OCI-LY1 (cell line): ENCODE data around the gene ADARB2.

ENCODE experiments used
- H2AFZ ChIP-seq: fragments of 200-600 bp; sonication (generic), shearing (Covaris generic); 2 replicates; pipeline ENCODE4 v1.6.0; 2014; ENCODE audit warnings: antibody characterized with exemption, mild to moderate bottlenecking, low read length
- H3F3A ChIP-seq: fragments of 200-600 bp; sonication (generic), shearing (Covaris generic); 2 replicates; pipeline ENCODE4 v1.6.0; 2014; ENCODE audit warnings: mild to moderate bottlenecking, antibody characterized with exemption, low read length, moderate library complexity; ENCODE audit not compliant: insufficient read depth
- H3K27ac ChIP-seq: fragments of 200-600 bp; sonication (generic); 2 replicates; pipeline ENCODE4 v1.5.1; 2014; ENCODE audit warnings: low read length, mixed run types, mild to moderate bottlenecking, low read depth; ENCODE audit not compliant: poor library complexity, severe bottlenecking
- H3K27me3 ChIP-seq: fragments of 200-600 bp; sonication (generic); 2 replicates; pipeline ENCODE4 v1.6.0; 2014; ENCODE audit warnings: antibody characterized with exemption, mild to moderate bottlenecking, low read length, moderate library complexity; ENCODE audit not compliant: insufficient read depth
- H3K36me3 ChIP-seq: fragments of 200-600 bp; sonication (generic); 2 replicates; pipeline ENCODE4 v1.6.1; 2014; ENCODE audit warnings: mild to moderate bottlenecking, antibody characterized with exemption, low read length, moderate library complexity, mixed read lengths; ENCODE audit not compliant: insufficient read depth
- H3K4me1 ChIP-seq: fragments of 200-600 bp; sonication (generic); 2 replicates; pipeline ENCODE4 v1.5.1; 2014; ENCODE audit warnings: mild to moderate bottlenecking, low read length, moderate library complexity; ENCODE audit not compliant: insufficient read depth, severe bottlenecking
- H3K4me2 ChIP-seq: fragments of 200-600 bp; sonication (generic), shearing (Covaris generic); 2 replicates; pipeline ENCODE4 v1.6.1; 2014; ENCODE audit warnings: low read length
- H3K4me3 ChIP-seq: fragments of 200-600 bp; sonication (generic); 2 replicates; pipeline ENCODE4 v1.5.1; 2014; ENCODE audit warnings: low read length, low read depth, mild to moderate bottlenecking, mixed read lengths; ENCODE audit not compliant: poor library complexity, severe bottlenecking
- H3K79me2 ChIP-seq: fragments of 200-600 bp; shearing (Covaris generic); 2 replicates; pipeline ENCODE4 v1.6.1; 2016; ENCODE audit warnings: mixed run types, low read length, mixed read lengths; ENCODE audit not compliant: insufficient read depth
- H3K9ac ChIP-seq: fragments of 200-600 bp; sonication (generic), shearing (Covaris generic); 2 replicates; pipeline ENCODE4 v1.6.1; 2014; ENCODE audit warnings: mild to moderate bottlenecking, low read length, mixed read lengths
- H3K9me2 ChIP-seq: fragments of 200-600 bp; sonication (generic), shearing (Covaris generic); 2 replicates; pipeline ENCODE4 v1.6.1; 2014; ENCODE audit warnings: low read depth, mild to moderate bottlenecking, low read length, mixed read lengths
- H3K9me3 ChIP-seq: fragments of 200-600 bp; shearing (Covaris generic); 2 replicates; pipeline ENCODE4 v1.6.1; 2014; ENCODE audit warnings: low read length, mixed read lengths
- H4K20me1 ChIP-seq: fragments of 200-600 bp; sonication (generic), shearing (Covaris generic); 2 replicates; pipeline ENCODE4 v1.6.0; 2016; ENCODE audit warnings: mild to moderate bottlenecking, low read length; ENCODE audit not compliant: insufficient read depth
- EZH2 ChIP-seq: fragments of 200-600 bp; sonication (generic), shearing (Covaris generic); IDR thresholded peaks from 2 replicates; pipeline ENCODE4 v1.8.0; 2017; ENCODE audit warnings: borderline replicate concordance, mixed run types, mild to moderate bottlenecking, antibody characterized with exemption, low read length, moderate library complexity, mixed read lengths
- TF ChIP-seq, protein P1 (sequence below): fragments of 200-600 bp; sonication (generic), shearing (Covaris generic); IDR thresholded peaks from 2 replicates; pipeline ENCODE4 v1.5.1; 2017; ENCODE audit warnings: mild to moderate bottlenecking, antibody characterized with exemption, low read length, moderate library complexity, mixed read lengths

The ADARB2 gene

GRCh38 chr10:1274701-1275544, 462.4 kb downstream of the ADARB2 start:
- no peaks in the 10 kb centered on the region for H3K36me3 ChIP-seq
- H4K20me1 ChIP-seq: no peaks in the 10 kb centered on the region
- H3K9me2 ChIP-seq: no peaks in the 10 kb centered on the region
- no peaks in the 10 kb centered on the region for H3K4me1 ChIP-seq
- no peak overlapping the region for H3K4me2 ChIP-seq
- no peaks in the 10 kb centered on the region for H3F3A ChIP-seq
- no peak for TF ChIP-seq EZH2
- TF ChIP-seq, protein P1, sequence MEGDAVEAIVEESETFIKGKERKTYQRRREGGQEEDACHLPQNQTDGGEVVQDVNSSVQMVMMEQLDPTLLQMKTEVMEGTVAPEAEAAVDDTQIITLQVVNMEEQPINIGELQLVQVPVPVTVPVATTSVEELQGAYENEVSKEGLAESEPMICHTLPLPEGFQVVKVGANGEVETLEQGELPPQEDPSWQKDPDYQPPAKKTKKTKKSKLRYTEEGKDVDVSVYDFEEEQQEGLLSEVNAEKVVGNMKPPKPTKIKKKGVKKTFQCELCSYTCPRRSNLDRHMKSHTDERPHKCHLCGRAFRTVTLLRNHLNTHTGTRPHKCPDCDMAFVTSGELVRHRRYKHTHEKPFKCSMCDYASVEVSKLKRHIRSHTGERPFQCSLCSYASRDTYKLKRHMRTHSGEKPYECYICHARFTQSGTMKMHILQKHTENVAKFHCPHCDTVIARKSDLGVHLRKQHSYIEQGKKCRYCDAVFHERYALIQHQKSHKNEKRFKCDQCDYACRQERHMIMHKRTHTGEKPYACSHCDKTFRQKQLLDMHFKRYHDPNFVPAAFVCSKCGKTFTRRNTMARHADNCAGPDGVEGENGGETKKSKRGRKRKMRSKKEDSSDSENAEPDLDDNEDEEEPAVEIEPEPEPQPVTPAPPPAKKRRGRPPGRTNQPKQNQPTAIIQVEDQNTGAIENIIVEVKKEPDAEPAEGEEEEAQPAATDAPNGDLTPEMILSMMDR: no peak
- no peaks in the 10 kb centered on the region for H3K9me3 ChIP-seq
- H3K79me2 ChIP-seq: no peaks in the 10 kb centered on the region
- H3K9ac ChIP-seq: no peak overlapping the region
- H2AFZ ChIP-seq: no peak overlapping the region
- no peak overlapping the region for H3K4me3 ChIP-seq
- H3K27ac ChIP-seq: no peak overlapping the region
- no peaks in the 10 kb centered on the region for H3K27me3 ChIP-seq

- TF ChIP-seq EZH2: no peak
- TF ChIP-seq, protein P1: no peak
- H3K4me1 ChIP-seq: no peaks in the 10 kb centered on the region
- no peaks in the 10 kb centered on the region for H3K9me3 ChIP-seq
- no peak overlapping the region for H3K4me3 ChIP-seq
- no peaks in the 10 kb centered on the region for H3K36me3 ChIP-seq
- no peaks in the 10 kb centered on the region for H3K79me2 ChIP-seq
- no peaks in the 10 kb centered on the region for H4K20me1 ChIP-seq
- no peaks in the 10 kb centered on the region for H3K9me2 ChIP-seq
- H3F3A ChIP-seq: no peaks in the 10 kb centered on the region
- no peak overlapping the region for H2AFZ ChIP-seq
- H3K9ac ChIP-seq: no peak overlapping the region
- no peak overlapping the region for H3K27ac ChIP-seq
- no peak overlapping the region for H3K4me2 ChIP-seq
- H3K27me3 ChIP-seq: no peaks in the 10 kb centered on the region
Observed at GRCh38 chr10:1274111-1274661, 463.1 kb downstream of the ADARB2 start.

DNA sequence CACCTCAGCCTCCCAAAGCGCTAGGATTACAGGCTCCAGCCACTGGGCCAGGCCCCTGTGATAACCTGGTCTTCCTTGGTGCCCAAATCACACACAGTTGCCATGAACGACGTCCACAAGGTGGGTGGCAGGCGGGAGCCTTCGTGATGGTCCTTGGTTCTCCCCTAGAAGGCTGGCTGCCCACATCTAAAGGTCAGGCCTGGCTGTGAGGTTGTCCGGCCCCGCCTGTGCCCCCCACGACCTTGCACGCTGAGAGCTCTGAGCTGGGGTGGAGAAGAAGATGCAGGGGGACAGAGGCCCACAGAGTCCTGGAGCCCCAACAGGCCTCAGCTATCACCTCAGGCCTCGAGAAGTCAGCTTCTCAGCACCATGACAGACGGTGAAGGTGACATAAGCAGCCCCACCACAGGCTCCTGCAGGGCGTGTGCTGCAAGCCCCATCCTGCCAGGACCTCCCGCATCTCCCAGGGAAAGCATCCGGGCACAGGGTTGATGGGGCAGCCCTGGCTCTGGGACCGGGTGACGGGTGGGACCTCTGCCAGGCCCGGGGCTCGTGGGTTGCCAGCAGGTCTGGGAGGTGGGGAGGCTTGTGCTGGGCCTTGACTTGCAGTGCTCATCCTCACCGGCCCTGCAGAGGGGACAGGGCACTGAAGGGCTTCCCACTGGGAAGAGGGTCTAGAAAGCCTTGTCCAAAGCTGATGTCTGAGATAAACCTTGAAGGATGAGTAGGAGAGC, 463.8 kb downstream of the ADARB2 start:
- Histone ChIP-seq H4K20me1 (no peaks in the 10 kb centered on the region), H3K9me2 (no peaks in the 10 kb centered on the region), H3K9ac (no peak overlapping the region), H3K4me2 (no peak overlapping the region), H2AFZ (no peak overlapping the region), H3K79me2 (no peaks in the 10 kb centered on the region), H3K9me3 (no peaks in the 10 kb centered on the region), H3K36me3 (no peaks in the 10 kb centered on the region), H3K4me3 (no peak overlapping the region), H3F3A (no peaks in the 10 kb centered on the region), H3K27ac (no peak overlapping the region), H3K27me3 (no peaks in the 10 kb centered on the region), H3K4me1 (no peaks in the 10 kb centered on the region)
- TF ChIP-seq, protein P1: no peak
- TF ChIP-seq EZH2: no peak
